IMR-90 (cell line): ENCODE measurements around the gene MTUS2.

Experiments used
- BHLHE40 ChIP-seq: fragments of 150-350 bp; IDR thresholded peaks from 2 replicates; pipeline ENCODE4 v1.6.1; 2016; ENCODE audit warnings: mild to moderate bottlenecking, low read depth, low read length
- CTCF ChIP-seq: conservative IDR thresholded peaks from 2 replicates; pipeline ENCODE4 v1.5.1; 2012; ENCODE audit warnings: mild to moderate bottlenecking, low read depth, low read length, improper control_type of control experiment
- MAZ ChIP-seq: IDR thresholded peaks from 2 replicates; pipeline ENCODE4 v1.6.1; 2012; ENCODE audit warnings: low read depth, mild to moderate bottlenecking, low read length, improper control_type of control experiment, moderate library complexity, borderline replicate concordance
- POLR2A ChIP-seq: IDR thresholded peaks from 2 replicates; pipeline ENCODE4 v1.6.1; 2012; ENCODE audit warnings: mild to moderate bottlenecking, low read depth, low read length
- RAD21 ChIP-seq: IDR thresholded peaks from 2 replicates; pipeline ENCODE4 v1.6.1; 2012; ENCODE audit warnings: low read length, improper control_type of control experiment
- RFX5 ChIP-seq: IDR thresholded peaks from 2 replicates; pipeline ENCODE4 v1.8.0; 2012; ENCODE audit warnings: low read depth, mild to moderate bottlenecking, low read length, moderate library complexity

GRCh38 chr13:29479716-29480492 lies 659.8 kb downstream of the MTUS2 start:
- TF ChIP-seq RAD21 (no peak), CTCF (no peak), RFX5 (no peak), POLR2A (no peak), BHLHE40 (no peak), MAZ (no peak)
